NCI-H2227 (cell line): ENCODE results near the gene DEFB113.
"Not testable (repeated sequence)": the region's sequence is repeated elsewhere in the genome, so short reads cannot be mapped to it uniquely, and the experiment has no call there.

ENCODE experiments used
- DNase-seq: peaks from one replicate; lab custom pipeline; 2025; ENCODE audit not compliant: unreplicated experiment; lab: John Stamatoyannopoulos, UW

Gene DEFB113, protein sequence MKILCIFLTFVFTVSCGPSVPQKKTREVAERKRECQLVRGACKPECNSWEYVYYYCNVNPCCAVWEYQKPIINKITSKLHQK

DNA sequence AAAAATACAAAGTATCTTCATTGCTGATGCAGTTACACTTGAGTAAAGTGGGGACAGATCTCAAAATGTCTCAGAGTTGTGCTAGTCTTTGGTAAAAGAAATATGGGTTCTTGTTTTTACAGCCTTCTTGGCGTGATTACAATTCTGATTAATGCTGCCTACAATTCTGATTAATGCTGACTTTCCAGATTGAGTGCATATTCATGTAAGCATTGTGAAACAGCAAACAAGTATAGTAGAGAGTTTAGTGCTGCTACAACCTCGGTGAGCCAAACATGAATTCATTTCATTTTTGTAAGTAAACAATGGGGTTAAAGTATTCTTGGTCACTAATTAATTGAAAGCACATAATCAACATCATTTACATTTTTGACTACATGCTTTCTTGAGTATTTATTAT is at the start of gene DEFB113:
Gene DEFB113 (minus strand): TSS at position 21 of the 400 bp plus-strand sequence. CDS start 0 bp downstream, at position 21.
- no peak for DNase-seq

DNA sequence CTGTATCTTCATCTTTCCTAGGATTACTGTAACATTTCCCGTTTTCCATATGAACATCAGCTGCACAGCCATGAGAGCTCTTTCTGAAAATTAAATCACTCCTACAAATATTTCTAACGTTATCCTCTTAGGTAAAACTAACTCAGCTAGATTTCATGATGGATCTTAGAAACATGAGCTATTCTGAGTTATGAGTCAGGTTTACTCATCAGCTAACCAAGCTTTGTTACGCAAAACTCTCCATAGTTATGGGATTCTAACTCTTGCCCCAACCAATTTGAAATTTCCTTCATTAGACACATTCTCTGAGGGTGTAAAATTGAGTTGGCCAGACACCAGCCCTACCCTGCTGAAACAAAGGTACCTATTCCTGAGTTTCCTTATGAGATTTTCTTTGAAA is 38.4 kb upstream of the DEFB113 start:
- no peak for DNase-seq

DNA sequence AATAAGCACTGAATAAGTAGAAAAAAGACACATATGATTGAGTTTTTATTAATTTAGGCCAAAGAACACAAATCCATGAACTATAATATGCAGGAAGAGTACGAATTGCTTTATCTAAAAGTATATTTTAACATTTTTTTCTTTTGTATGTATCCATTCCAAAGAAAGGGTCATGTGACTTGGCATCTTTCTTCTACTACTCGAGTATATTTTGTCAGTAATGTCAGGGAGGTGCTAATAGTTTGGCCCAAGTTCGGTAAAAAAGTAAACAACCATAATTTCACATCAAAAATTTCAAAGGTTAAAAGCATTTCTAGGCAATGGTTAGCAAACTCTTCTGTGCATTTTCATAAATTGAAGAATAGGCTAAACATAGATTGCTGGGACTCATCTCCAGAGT is 33.7 kb upstream of the DEFB113 start:
- DNase-seq, result no peak

DNA sequence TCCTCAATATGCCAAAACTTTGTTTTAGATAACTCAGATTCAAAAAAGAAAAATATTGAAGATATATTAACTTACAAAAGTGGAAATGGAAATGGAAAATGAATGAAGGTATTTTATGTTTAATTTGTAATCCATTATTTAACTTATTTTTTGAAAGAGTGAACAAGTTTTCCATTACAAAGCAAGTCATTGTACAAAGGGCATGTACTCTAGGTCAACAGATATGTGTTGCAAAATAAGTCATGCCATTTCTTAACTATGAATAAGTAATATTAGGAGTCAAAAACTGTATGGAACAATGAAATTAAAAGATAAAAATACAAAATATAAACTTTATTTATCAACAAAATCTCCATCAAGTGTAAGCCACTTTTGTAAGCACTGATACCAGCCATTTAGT is 25.9 kb upstream of the DEFB113 start:
- DNase-seq, result no peak

DNA sequence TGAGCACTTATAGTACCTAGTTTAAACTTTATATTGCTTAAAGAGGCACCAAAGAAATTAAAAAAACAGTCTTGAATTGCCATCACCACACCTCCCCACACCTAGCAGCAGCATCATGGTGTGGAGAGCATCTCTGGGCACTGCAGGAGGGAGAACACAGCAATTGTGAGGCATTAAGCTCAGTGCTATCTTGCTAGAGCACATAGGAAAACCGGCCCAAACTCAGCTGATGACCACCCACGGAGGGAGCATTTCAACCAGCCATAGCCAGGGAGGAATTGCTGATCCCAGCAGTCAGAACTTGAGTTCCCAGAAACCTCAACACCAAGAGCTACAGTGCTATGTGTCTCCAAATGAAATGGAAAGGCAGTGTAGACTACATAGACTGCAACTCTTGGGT is 19.5 kb upstream of the DEFB113 start:
- no peak for DNase-seq

DNA sequence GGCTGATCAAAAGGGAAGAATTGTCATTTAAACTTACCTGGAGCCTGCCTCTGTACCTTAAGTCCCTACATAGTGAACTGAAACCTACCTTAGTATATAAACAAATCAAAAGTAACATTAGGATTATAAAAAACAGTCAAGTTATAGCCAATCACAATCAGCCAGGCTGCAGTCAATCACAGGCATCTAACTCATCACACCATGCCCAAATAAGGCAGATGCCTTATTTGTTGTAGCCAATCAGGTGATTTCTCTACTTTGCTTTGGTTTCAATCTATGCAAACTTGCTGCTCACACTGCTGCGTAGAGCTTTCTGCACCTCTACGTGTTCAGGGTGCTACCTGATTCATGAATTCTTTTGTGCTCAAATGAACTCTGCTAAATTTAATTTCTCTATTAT is 18.3 kb upstream of the DEFB113 start:
- no peak for DNase-seq

DNA sequence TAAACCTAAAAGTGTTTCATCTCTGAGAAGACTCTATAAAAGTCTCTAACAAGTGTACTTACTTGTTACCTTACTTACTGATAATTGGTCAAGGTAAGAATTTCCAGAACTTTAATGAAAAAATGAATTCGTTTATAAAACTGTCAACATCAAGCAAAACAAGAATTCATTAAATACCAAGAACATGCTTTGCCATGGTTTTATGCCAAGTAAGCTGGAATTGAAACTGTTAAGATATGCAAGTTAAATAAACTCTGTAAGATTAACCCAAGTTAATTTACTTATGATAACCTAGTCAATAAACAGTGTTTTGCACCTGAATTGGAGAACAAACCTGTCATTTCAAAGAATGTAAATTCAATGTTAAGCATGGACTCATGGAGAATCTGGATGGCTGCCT is 17.1 kb upstream of the DEFB113 start:
- no peak for DNase-seq

DNA sequence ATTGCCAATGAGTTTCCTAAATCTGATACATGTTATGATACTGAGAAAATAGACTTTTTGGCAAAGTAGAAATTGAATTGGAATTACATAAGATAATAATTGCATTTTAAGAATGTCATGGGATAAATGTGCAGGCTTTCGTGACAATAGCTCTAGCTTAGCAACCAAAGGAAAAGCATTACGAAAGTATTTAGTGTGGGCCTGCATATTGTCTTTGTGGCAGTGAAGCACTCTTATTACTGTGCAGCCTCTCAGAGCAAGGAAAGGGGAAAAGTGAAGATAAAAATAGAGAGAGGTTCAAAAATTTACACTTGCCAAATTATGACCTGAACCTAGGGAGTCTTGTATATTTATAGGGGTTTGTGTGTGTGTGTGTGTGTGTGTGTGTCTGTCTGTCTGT is 12.6 kb upstream of the DEFB113 start:
- DNase-seq, result no peak

DNA sequence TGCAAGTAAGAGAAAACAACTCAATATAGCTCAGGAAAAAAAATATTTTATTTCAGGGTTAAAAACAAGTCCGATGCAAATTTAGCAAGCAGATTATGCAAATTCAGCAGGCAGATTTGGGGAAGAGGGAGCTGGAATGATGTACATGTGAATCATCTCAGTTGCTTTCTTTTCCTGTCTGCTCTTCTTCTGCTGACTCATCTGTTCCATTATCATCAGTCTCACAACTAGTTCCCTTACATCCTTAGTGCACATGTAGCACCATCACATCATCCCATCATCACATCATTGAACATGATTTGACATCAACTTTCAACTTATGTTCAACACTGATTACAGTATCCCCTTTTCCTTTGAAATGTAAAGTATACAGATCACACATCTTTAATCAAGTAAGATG is 11.5 kb upstream of the DEFB113 start:
- no peak for DNase-seq

DNA sequence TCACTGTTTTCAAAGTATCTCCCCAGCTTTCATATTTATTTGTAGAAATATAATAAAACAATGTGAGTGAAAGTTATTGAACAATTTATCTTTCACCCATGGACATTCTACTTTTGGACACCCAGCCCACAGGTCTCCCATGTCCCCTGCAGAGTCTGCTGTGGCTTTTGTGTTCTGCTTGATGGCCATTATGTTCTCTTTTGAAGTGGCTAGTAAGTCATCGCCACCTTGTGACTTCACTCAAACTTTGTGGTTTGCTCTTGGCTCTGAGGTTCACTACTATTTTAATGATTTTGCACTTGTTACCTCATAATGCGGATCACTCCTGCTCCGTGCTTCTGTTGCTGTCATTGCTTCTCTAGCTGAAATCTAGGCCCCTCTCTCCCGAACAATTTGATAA is 10.2 kb upstream of the DEFB113 start:
- no peak for DNase-seq

DNA sequence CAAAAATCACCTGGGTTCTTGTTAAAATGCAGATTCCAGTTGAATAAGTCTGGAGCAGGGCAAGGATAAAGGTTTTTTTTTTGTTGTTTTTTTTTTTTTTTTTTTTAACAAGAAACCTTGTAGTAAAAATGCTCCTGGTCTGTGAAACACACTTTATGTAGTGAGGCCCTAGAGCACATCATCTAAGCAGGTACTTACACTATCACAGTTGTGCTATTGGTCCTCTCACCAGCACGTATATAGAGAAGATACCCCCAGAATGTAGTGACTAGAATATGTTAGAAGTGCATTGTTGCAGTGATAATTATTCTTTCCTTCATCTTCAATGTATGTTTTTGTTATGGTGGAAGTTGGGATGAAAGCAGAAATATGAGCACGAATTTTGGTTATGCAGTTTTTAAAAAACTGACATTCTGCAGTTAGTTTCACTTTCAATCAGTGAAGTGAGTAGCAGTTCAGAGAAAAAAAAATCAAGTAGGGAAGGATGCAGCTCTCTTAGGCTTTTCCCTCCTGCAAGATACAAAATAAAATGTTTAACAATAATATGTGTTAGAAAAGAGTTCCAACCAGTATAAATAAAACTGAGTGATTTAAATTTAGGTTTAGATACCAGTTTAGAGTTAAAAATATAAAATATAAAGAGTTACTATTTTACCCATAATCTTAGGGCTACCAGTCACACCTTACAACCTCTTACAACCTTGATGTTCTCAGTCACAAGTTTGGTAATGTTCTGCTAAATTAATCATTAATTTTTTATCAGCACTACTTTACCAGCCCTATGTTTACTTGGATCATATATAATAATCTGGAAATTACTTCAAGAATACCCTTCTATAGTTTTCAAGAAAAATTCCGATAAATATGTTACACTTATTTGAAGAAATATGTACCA is 9.2 kb upstream of the DEFB113 start:
- DNase-seq, result no peak

DNA sequence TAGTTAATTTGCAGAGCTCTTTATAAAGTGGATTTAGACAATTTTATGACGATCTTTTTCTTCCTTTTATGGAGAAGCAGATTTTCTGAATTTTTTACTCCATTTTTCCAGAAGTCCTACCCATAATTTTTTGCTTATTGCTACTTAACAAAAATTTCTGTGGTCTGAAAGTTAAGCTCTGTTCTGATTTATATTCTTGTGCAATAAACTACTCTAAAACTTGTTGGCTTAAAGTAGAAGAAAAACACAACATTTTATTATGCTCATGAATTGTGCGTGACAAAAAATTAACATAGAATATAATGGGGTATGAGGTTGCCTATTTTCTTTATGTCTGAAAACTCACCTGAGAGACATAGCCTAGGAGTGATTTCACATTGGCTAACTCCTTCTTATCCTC is 2.6 kb downstream of the DEFB113 start:
- no peak for DNase-seq

DNA sequence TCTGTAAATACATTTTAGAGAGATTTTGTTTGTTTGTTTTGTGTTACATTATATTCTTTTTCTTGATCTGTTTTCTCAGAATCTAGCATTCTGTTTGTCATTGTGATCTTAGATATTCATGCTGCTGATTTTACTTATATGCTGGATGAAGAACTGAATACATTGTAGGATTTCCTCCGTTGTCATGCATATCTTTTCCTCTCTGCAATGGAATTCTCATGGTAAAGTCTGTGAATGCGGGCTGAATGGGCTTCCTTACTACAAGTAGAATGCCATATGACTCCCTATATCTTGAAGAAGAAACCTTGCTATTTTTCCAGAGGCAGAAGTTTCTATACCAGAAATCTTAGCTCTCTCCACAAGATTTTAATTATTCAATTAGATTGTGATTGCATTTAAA is 3.1 kb downstream of the DEFB113 start:
- DNase-seq, result no peak

DNA sequence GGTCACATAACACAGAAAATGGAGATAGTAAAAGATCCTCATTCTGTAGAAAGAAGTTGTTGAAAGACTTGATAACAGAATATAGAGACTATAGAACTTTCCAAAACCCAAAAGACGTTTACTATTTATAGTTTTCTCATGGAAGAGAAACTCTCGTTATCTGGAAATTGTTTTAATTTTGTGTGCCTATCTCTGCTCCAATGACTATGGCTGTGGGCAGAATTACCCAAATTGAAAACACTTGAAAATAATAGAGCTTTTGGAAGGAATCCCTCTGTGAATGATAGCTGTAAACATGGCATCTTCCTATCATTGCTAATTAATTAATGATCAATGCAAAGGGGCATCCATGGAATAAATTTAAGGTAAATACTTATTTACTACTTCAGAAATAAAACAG is 5.4 kb downstream of the DEFB113 start, which contains the start of gene DEFB114:
Gene DEFB114 (minus strand): TSS at position 101 of the 400 bp plus-strand sequence. CDS start 59 bp downstream, at position 42.
- no peak for DNase-seq

DNA sequence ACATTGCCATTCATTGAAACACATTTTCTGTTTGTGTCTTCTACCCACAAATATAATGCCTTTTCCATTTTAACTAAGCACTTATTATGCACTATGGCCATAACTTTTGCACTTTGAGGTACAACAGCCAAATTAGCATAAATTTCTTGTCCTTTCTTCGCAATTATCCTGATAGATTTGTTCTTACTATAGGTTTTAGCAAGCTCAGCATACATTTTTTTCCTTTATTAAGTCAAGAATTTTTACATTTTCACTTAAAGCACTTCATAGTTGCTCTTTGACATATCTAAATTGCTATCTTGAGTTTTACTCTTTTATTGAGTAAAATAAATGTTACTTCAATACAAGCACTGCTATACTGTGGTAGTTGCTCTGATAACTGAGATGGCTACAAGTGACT is 11.2 kb downstream of the DEFB113 start:
- DNase-seq, result no peak

DNA sequence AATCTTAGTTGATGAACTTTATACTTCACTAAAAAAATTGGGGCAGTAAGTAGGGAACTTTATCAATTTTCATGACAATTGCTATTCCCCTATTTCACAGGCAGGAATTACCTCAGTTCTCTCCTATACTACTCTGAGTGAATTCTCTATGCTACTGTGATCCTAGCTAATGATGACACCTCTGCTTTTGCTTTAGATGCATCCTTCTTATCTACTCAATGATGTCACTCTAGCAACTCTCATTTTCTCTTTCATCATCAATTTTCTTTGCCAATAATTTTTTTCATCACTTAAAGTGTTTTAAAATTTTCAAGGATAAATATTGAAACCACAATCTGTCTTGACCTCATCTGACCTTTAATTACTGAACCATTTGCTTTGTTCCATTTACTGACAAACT is 13.6 kb downstream of the DEFB113 start:
- no peak for DNase-seq

DNA sequence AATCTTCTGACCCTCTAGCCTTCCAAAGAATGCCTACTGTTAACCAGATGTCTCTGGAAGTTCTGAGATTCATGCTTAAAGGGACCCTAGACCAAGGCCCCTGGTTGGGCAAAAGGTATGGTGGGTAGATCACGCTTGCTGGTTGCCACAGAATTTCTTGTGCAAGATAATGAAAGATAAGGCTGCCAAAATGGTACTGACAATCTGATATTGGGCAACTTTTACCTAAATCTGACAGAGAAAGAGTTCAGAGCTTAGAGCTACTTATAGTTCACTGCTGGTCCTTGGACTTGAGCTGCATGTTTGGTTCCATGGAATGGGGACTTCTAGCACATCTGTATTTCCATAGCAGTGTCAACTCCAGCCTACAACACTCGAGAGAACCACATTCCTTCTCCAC is 17.5 kb downstream of the DEFB113 start:
- DNase-seq, result no peak

DNA sequence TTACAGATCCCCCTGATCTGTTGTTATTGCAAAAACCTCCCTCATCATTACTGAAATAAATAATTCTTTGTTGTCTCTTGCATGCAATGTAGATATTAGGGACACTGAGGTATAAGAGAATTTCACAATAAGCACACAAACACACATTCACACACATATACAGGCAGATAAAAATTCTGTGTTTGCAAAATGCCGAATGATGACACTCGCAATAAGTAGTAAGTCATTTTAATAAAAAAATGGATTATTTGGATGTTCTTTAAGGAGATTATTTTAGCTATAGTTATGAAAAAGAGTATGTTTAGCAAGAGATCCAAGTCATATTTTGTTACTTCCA is 19.0 kb downstream of the DEFB113 start:
- no peak for DNase-seq

DNA sequence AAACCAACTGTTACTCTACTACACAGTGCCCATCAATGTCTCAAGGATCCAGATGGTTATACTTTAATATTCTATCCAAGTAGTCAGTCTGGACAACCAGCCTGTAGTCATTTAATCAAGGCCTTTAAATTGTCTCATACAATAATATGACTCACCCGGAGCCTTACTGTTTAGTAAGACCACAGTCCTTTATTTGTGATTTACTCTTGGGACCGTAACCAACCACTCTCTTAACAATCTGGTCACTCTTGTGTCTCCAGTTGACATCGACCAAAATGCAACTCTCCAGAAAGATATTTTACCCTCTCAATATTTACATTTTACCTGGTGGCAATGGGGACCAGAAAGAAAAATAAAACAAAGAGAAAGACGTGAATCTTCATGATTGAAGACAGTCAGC is 20.4 kb downstream of the DEFB113 start:
- DNase-seq, result no peak

DNA sequence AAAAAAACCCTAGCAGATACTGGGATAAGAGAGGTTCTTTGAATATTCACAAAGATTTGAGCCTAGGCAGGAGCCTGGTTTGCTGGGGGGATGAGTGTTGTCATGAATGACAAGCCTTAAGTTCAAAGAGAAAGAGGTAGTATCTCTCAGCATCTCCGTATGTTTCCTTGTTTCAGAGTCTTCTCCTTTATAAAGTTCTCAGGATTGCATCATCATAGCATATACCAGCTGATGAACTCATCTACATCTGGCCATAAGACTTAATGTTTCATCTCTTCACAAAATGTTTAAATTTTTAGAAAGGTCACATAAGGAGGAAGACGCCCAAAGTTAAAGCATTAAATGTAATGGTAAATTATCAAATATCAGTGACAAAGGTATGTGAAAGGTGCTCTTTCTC is 22.6 kb downstream of the DEFB113 start:
- no peak for DNase-seq

DNA sequence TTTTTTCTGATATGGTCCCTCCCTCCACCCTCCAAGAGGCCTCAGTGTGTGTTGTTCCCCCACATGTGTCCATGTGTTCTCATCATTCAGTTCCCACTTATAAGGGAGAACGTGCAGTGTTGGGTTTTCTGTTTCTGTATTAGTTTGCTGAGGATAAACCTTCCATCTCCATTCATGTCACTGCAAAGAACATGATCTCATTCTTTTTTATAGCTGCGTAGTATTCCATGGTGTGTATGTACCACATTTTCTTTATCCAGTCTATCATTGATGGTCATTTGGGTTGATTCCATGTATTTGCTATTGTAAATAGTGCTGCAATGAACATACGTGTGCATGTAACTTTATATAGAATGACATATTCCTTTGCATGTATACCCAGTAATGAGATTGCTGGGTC is 25.4 kb downstream of the DEFB113 start:
- DNase-seq, result not testable (repeated sequence)

DNA sequence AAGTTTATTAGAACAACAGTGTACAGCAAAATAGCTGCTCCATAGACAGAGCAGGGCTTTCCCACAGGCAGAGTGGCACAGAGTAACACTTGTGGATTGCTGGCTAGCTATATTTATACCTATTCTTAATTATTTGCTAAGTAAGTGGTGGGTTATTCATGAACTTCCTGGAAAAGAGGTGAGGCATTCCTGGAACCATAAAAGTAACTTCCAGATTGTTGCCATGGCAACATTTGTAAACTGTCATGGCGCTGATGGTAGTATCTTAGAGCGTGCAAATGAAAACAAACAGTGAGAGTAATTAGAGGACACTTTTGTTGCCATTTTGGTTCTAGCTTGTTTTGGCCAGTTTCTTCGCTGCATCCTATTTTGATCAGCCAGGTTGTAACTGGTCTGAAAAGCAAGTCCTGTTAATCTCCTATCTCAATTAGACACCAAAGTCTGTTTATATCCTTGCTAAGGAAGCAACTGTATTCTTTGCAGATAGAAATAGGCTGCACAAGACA is 29.4 kb downstream of the DEFB113 start:
- DNase-seq, result no peak

DNA sequence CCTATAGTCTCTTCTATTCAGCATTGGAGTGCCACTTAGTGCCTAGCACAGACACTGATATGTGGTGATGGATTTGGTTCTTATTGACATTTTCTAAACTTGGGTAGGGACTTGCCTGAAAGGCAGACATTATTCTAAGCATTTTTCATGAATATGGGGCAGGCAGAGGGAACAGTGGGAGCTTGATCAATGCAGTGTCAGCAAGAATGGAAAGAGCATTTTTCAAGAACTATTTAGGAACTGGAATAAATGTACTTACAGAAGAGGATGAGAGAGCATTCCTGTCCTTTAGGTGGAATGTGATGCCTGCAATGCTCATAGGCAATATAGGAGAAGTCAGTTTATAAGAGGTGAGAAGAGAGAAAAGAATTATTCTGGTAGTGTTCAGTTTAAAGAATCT is 31.6 kb downstream of the DEFB113 start:
- DNase-seq, result no peak
